Kidney (tissue), 14 donors: Measurements from ENCODE around the gene GNG13. TPM values are rescaled to one million over a fixed set of nuclear protein-coding genes. Genes with fewer than 3 reads are reported as not detected.

Experiments
- DNase-seq, 5 donors: peaks; one replicate each; pipeline ENCODE4 v3.0.0-alpha.2; 2013 to 2020
- FAIRE-seq: peaks from 2 replicates; lab custom pipeline; 2012; peaks lifted over from hg19 to GRCh38; lab: Jason Lieb, UNC
- H3K27ac ChIP-seq, 2 donors: one replicate each; pipeline ENCODE4 v1.7.0; 2013; ENCODE audit warnings: low read depth in 2 of 2, low read length in 2 of 2, inconsistent platforms in 1 of 2
- H3K27me3 ChIP-seq: one replicate; pipeline ENCODE4 v1.7.1; 2013; ENCODE audit warnings: low read length, inconsistent platforms; ENCODE audit not compliant: control insufficient read depth, insufficient read depth
- H3K36me3 ChIP-seq, 3 donors: one replicate each; pipeline versions ENCODE4 v1.7.0 to v1.7.1; 2013; ENCODE audit warnings: low read length in 3 of 3, control low read depth in 1 of 3, inconsistent platforms in 1 of 3; ENCODE audit not compliant: insufficient read depth in 3 of 3, control insufficient read depth in 2 of 3
- H3K4me1 ChIP-seq, 3 donors: one replicate each; pipeline versions ENCODE4 v1.7.0 to v1.7.1; 2013; ENCODE audit warnings: low read length in 3 of 3, inconsistent platforms in 1 of 3, low read depth in 1 of 3; ENCODE audit not compliant: control insufficient read depth in 2 of 3, insufficient read depth in 2 of 3
- H3K4me3 ChIP-seq, 3 donors: one replicate each; pipeline versions ENCODE4 v1.7.0 to v1.8.1; 2013; ENCODE audit warnings: low read length in 3 of 3, control low read depth in 1 of 3, inconsistent platforms in 1 of 3
- H3K9ac ChIP-seq, 3 donors: one replicate each; pipeline versions ENCODE4 v1.7.0 to v1.7.1; 2013; ENCODE audit warnings: low read length in 3 of 3, control low read depth in 1 of 3, inconsistent platforms in 1 of 3
- H3K9me3 ChIP-seq, 3 donors: one replicate each; pipeline versions ENCODE4 v1.7.0 to v1.7.1; 2013; ENCODE audit warnings: low read length in 3 of 3, control low read depth in 1 of 3, inconsistent platforms in 1 of 3; ENCODE audit not compliant: control insufficient read depth in 2 of 3, insufficient read depth in 1 of 3
- CTCF ChIP-seq: IDR thresholded peaks from 3 replicates; pipeline ENCODE4 v1.5.1; 2012; ENCODE audit warnings: mild to moderate bottlenecking, moderate library complexity, borderline replicate concordance; ENCODE audit not compliant: insufficient read depth; ENCODE audit errors: extremely low read depth
- intact Hi-C: fragments of 100-400 bp; cut with DNase I; formaldehyde crosslinking; loops from one replicate; pipeline ENCODE4 v1.11.1; 2022
- polyA plus RNA-seq: library from polyadenylated mRNA; stranded (reverse); fragments of 350-450 nt; fragmentation: Illumina TruSeq; extraction: RNeasy Lipid Tissue Mini Kit (QIAGEN cat#74804); gene quantifications from one replicate; pipeline ENCODE4 v1.2.3, GENCODE V29; 2014; ENCODE audit warnings: low read depth, low replicate concordance; ENCODE audit not compliant: insufficient read depth
- total RNA-seq: library from RNA; stranded (reverse); fragmentation: NEBNext Ultra II Directional; extraction: Animal tissue kit (Norgen Biotek cat#: 25700); gene quantifications from one replicate; pipeline ENCODE4 v1.2.1, GENCODE V29; 2021
- donor health status: control.
- donor health status: control.
- donor health status: control.
- donor health status: control.
- donor health status: control.
- donor health status: DM: yes; HTN: yes; CAD: no.
- donor health status: Normal renal cell carcinoma (clear cell type).

Gene GNG13
- total and polyA plus RNA-seq, 2 donors from 2014 or later: not detected

GRCh38 chr16:767743-768235, 32.7 kb downstream of the GNG13 start:
- Histone ChIP-seq H3K27me3 (no peaks in the 10 kb centered on the region), H3K4me1 (no peaks in the 10 kb centered on the region), H3K4me3 (no peak overlapping the region), H3K9ac (no peak overlapping the region), H3K27ac (no peak overlapping the region), H3K9me3 (no peaks in the 10 kb centered on the region), H3K36me3 (no peaks in the 10 kb centered on the region)
- no peak for TF ChIP-seq CTCF
- DNase-seq (no peak), FAIRE-seq (no peak)
- intact Hi-C loops: no loop called here

- Histone ChIP-seq H3K9ac (no peak overlapping the region), H3K4me1 (no peaks in the 10 kb centered on the region), H3K27me3 (no peaks in the 10 kb centered on the region), H3K9me3 (no peaks in the 10 kb centered on the region), H3K27ac (no peak overlapping the region), H3K36me3 (no peaks in the 10 kb centered on the region), H3K4me3 (no peak overlapping the region)
- FAIRE-seq: no peak
- intact Hi-C loops: no loop called here
- peak in 2 of 5 donors; percentile 63 to 69 for DNase-seq
- TF ChIP-seq CTCF: no peak
These were observed 33.5 kb downstream of the GNG13 start for GRCh38 chr16:766820-767640.

GRCh38 chr16:766008-766819, 34.3 kb downstream of the GNG13 start:
- DNase-seq (no peak), FAIRE-seq (no peak)
- H3K27me3 ChIP-seq: no peaks in the 10 kb centered on the region
- H3K4me3 ChIP-seq: no peak overlapping the region
- H3K36me3 ChIP-seq: no peaks in the 10 kb centered on the region
- H3K9me3 ChIP-seq: no peaks in the 10 kb centered on the region
- no peak overlapping the region for H3K9ac ChIP-seq
- TF ChIP-seq CTCF: no peak
- H3K4me1 ChIP-seq: no peaks in the 10 kb centered on the region
- intact Hi-C loops: no loop called here
- no peak overlapping the region for H3K27ac ChIP-seq
